Liver (tissue), 9 donors: ENCODE results near the gene PCYT1A. TPM values are rescaled to one million over a fixed set of nuclear protein-coding genes. Genes with fewer than 3 reads are reported as not detected.
"Not testable (repeated sequence)": the region's sequence is repeated elsewhere in the genome, so short reads cannot be mapped to it uniquely, and the experiment has no call there.

Experiments used
- DNase-seq: peaks from one replicate; pipeline ENCODE4 v3.0.0-alpha.2; 2017; ENCODE audit warnings: low spot score
- H3K27ac ChIP-seq, 2 donors: one replicate each; pipeline ENCODE4 v1.7.0; 2013; ENCODE audit warnings: inconsistent platforms in 2 of 2, low read length in 2 of 2, control low read depth in 1 of 2, low read depth in 1 of 2, mild to moderate bottlenecking in 1 of 2
- H3K27me3 ChIP-seq, 4 donors: one replicate each; pipeline versions ENCODE4 v1.6.1 to v1.7.0; 2013; ENCODE audit warnings: low read length in 3 of 4, inconsistent platforms in 1 of 4, mild to moderate bottlenecking in 1 of 4, moderate library complexity in 1 of 4; ENCODE audit not compliant: control insufficient read depth in 4 of 4, insufficient read depth in 4 of 4
- H3K36me3 ChIP-seq, 4 donors: one replicate each; pipeline versions ENCODE4 v1.6.1 to v1.7.0; 2013; ENCODE audit warnings: low read length in 3 of 4, mild to moderate bottlenecking in 3 of 4, low read depth in 1 of 4, moderate library complexity in 1 of 4; ENCODE audit not compliant: control insufficient read depth in 4 of 4, insufficient read depth in 3 of 4
- H3K4me1 ChIP-seq, 4 donors: one replicate each; pipeline versions ENCODE4 v1.6.1 to v1.7.0; 2013; ENCODE audit warnings: low read length in 3 of 4, mild to moderate bottlenecking in 3 of 4, moderate library complexity in 1 of 4; ENCODE audit not compliant: control insufficient read depth in 4 of 4, insufficient read depth in 4 of 4
- H3K4me3 ChIP-seq, 3 donors: one replicate each; pipeline versions ENCODE4 v1.6.1 to v1.7.0; 2013; ENCODE audit warnings: low read length in 3 of 3, control low read depth in 1 of 3, low read depth in 1 of 3, mild to moderate bottlenecking in 1 of 3
- H3K9ac ChIP-seq, 2 donors: one replicate each; pipeline ENCODE4 v1.7.0; 2013; ENCODE audit warnings: low read length in 2 of 2, mild to moderate bottlenecking in 2 of 2, moderate library complexity in 2 of 2, control low read depth in 1 of 2, low read depth in 1 of 2
- H3K9me3 ChIP-seq, 4 donors: one replicate each; pipeline versions ENCODE4 v1.6.1 to v1.7.0; 2013; ENCODE audit warnings: low read length in 3 of 4; ENCODE audit not compliant: control insufficient read depth in 4 of 4
- ATF3 ChIP-seq: IDR thresholded peaks from 2 replicates; pipeline ENCODE4 v1.6.1; 2016; ENCODE audit warnings: antibody characterized with exemption
- CTCF ChIP-seq: fragments of 150-350 bp; IDR thresholded peaks from 2 replicates; pipeline ENCODE4 v1.5.1; 2017; ENCODE audit warnings: improper control_type of control experiment, low read depth, low read length; ENCODE audit not compliant: missing input control
- EGR1 ChIP-seq, 2 donors: IDR thresholded peaks; 2 replicates each; pipeline ENCODE4 v1.6.1; 2016 to 2018; ENCODE audit warnings: antibody characterized with exemption in 2 of 2, low read depth in 2 of 2
- FOXA1 ChIP-seq: IDR thresholded peaks from 2 replicates; pipeline ENCODE4 v1.6.1; 2016; ENCODE audit warnings: antibody characterized with exemption
- FOXA2 ChIP-seq: IDR thresholded peaks from 2 replicates; pipeline ENCODE4 v1.6.1; 2016; ENCODE audit warnings: antibody characterized with exemption
- HNF4G ChIP-seq: IDR thresholded peaks from 2 replicates; pipeline ENCODE4 v1.6.1; 2016; ENCODE audit warnings: antibody characterized with exemption
- JUND ChIP-seq, 2 donors: IDR thresholded peaks; 2 replicates each; pipeline ENCODE4 v1.6.1; 2016; ENCODE audit warnings: antibody characterized with exemption in 2 of 2
- MAX ChIP-seq: IDR thresholded peaks from 2 replicates; pipeline ENCODE4 v1.6.1; 2016; ENCODE audit warnings: antibody characterized with exemption
- RAD21 ChIP-seq, 2 donors: IDR thresholded peaks; 2 replicates each; pipeline ENCODE4 v1.6.1; 2016; ENCODE audit warnings: antibody characterized with exemption in 2 of 2, mild to moderate bottlenecking in 2 of 2
- RXRA ChIP-seq, 2 donors: IDR thresholded peaks; 2 replicates each; pipeline ENCODE4 v1.6.1; 2017 to 2018; ENCODE audit warnings: antibody characterized with exemption in 2 of 2, mild to moderate bottlenecking in 1 of 2
- SP1 ChIP-seq: IDR thresholded peaks from 2 replicates; pipeline ENCODE4 v1.6.1; 2018; ENCODE audit warnings: antibody characterized with exemption, mild to moderate bottlenecking
- TAF1 ChIP-seq: conservative IDR thresholded peaks from 2 replicates; pipeline ENCODE4 v1.6.1; 2016; ENCODE audit warnings: antibody characterized with exemption, mild to moderate bottlenecking
- YY1 ChIP-seq: IDR thresholded peaks from 2 replicates; pipeline ENCODE4 v1.6.1; 2016; ENCODE audit warnings: antibody characterized with exemption, mild to moderate bottlenecking
- ZBTB33 ChIP-seq: IDR thresholded peaks from 2 replicates; pipeline ENCODE4 v1.6.1; 2016; ENCODE audit warnings: antibody characterized with exemption
- WGBS: extraction: QIAGEN DNeasy Blood & Tissue Kit; methylation state at CpG from one replicate; pipeline ENCODE4 v1.1.7; 2013; 5-methylcytosine and 5-hydroxymethylcytosine counted together
- polyA plus RNA-seq, 2 donors: library from polyadenylated mRNA; stranded (reverse) in 1 of 2; unstranded in 1 of 2; fragments of 200-250 nt in 1 of 2; fragments of >200 nt in 1 of 2; fragmentation: Nextera tagmentation in 1 of 2; extraction: Ambion mirVana in 1 of 2; gene quantifications; one replicate each; pipeline versions ENCODE4 v1.2.1 to v1.2.3, GENCODE V29; 2013 to 2015
- total RNA-seq, 2 donors: library from RNA; depleted of rRNA; stranded (reverse); fragments of >200 nt; gene quantifications; one replicate each; pipeline ENCODE4 v1.2.3, GENCODE V29; 2014
- donor health status: healthy.
- donor health status: healthy.
- donor health status: healthy.
- donor health status: healthy.
- donor health status: healthy.

PCYT1A gene
- total and polyA plus RNA-seq, 4 donors: 12.5 to 56.8 (median 24.3) TPM

GRCh38 chr3:196207159-196207832 is 80.2 kb downstream of the PCYT1A start:
- H3K27ac ChIP-seq: no peak overlapping the region
- no peak for DNase-seq
- H3K9ac ChIP-seq: no peak overlapping the region
- 21% methylated on average over 57 of the region's 70 CpGs for WGBS
- no peaks in the 10 kb centered on the region for H3K36me3 ChIP-seq
- H3K4me1 ChIP-seq: peaks cover 3 to 10% (median 4%) of the 10 kb centered on the region in 4 donors
- peak overlapping the region in 1 of 3 donors; percentile 46 for H3K4me3 ChIP-seq
- TF ChIP-seq EGR1 (IDR thresholded peaks at IDR 0.05; ENCODE audit: low read depth in 2 of 2) (no peak), RAD21 (IDR thresholded peaks at IDR 0.05) (no peak), ZBTB33 (no peak), TAF1 (no peak), FOXA2 (no peak), CTCF (no peak), SP1 (no peak), ATF3 (no peak), HNF4G (no peak), FOXA1 (no peak), RXRA (IDR thresholded peaks at IDR 0.05) (no peak), JUND (IDR thresholded peaks at IDR 0.05) (no peak), YY1 (no peak), MAX (no peak)
- H3K9me3 ChIP-seq: no peaks in the 10 kb centered on the region
- H3K27me3 ChIP-seq: no peaks in the 10 kb centered on the region

- not testable (repeated sequence) for H3K9ac ChIP-seq, H3K36me3 ChIP-seq, H3K4me1 ChIP-seq, H3K27ac ChIP-seq, H3K4me3 ChIP-seq, H3K27me3 ChIP-seq, H3K9me3 ChIP-seq, DNase-seq
- WGBS: 63% methylated on average over 9 of the region's 9 CpGs
These were observed 81.9 kb downstream of the PCYT1A start for GRCh38 chr3:196205442-196206205.
